GM18499 (cell line): ENCODE measurements around the gene REPIN1.

Experiments used
- ATAC-seq: cut with Tn5 transposase; IDR thresholded peaks from one replicate; pipeline ENCODE4 v1.9.1; 2021; ENCODE audit warnings: moderate number of reproducible peaks; ENCODE audit not compliant: insufficient read depth, unreplicated experiment

The REPIN1 gene

DNA sequence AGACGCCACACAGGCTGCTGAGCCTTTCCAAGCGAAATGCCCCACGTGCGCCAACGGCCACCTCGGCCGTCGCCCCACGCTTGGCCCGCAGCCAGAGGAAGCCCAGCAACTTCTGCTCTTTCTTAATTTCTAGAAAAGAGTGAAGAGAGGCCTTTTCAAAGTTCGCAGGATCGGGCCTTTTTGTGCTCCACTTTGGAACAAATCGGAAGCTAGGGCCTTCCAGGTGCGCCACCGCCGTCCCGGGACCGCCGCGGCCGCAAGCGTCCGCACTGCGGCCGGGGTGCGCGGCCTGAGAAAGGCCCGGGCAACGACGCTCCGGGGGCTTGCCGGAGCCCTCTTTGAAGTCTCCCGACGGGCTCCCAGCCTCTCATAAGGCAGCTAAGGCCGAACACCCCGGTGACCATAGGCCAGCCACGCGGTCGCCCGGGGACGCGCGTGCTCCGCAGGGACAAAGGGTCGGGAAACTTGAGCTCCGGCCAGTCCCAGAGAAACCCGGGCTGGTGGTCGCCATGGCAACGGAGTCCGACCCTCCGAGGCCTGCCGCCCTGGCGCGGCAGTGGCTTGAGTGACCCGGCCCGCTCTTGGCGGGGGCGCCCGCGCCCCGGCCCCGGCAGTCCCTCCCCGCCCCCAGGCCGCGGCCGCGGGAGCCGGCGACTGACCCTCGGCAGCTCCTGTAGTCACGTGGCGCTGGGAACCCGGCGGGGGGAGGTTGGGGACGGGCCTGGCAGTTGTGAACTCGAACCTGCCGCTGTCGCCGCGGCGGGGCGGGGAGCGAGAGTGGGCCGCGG is at the start of gene REPIN1:
REPIN1 (plus strand) TSS at position 727 of the 788 bp plus-strand sequence. CDS start 890 bp downstream, outside the sequence.
- no peak for ATAC-seq

DNA sequence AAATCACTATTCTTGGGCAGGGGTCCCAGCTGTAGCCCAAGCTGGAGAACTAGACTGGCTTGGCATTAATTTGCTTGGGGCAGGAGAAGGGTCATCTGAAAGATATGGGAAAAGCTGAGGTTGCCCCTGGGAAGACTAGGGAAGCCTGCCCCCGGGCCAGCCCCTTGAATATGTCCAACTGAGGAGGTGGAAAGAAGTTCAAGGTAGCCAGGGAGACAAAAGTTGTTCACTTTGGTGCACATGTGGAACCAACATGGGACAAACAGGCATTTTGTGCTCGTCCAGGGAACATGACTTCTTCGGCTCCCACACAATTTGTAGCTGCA is 46.9 kb upstream of the REPIN1 start:
- ATAC-seq, result no peak

DNA sequence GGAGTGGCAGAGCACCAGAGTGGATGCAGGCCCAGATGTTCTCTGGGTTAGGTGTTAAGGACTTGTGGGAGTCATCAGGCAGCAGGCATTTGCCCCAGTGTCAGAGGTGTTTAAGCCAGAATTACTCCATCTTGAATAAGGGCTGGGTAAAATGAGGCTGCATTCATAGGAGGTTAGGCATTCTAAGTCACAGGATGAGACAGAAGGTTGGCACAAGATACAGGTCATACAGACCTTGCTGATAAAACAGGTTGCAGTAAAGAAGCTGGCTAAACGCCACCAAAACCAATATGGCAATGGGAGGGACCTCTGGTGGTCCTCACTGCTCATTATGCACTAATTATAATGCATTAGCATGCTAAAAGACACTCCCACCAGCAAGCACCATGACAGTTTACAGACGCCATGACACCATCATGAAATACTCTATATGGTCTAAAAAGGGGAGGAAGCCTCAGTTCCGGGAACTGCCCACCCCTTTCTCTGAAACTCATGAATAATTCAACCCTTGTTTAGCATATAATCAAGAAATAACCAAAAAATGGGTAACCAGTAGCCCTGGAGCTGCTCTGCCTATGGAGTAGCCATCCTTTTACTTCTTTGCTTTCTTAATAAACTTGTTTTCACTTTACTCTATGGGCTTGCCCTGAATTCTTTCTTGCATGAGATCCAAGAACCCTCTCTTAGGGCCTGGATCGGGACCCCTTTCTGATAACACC is 46.3 kb upstream of the REPIN1 start:
- no peak for ATAC-seq

DNA sequence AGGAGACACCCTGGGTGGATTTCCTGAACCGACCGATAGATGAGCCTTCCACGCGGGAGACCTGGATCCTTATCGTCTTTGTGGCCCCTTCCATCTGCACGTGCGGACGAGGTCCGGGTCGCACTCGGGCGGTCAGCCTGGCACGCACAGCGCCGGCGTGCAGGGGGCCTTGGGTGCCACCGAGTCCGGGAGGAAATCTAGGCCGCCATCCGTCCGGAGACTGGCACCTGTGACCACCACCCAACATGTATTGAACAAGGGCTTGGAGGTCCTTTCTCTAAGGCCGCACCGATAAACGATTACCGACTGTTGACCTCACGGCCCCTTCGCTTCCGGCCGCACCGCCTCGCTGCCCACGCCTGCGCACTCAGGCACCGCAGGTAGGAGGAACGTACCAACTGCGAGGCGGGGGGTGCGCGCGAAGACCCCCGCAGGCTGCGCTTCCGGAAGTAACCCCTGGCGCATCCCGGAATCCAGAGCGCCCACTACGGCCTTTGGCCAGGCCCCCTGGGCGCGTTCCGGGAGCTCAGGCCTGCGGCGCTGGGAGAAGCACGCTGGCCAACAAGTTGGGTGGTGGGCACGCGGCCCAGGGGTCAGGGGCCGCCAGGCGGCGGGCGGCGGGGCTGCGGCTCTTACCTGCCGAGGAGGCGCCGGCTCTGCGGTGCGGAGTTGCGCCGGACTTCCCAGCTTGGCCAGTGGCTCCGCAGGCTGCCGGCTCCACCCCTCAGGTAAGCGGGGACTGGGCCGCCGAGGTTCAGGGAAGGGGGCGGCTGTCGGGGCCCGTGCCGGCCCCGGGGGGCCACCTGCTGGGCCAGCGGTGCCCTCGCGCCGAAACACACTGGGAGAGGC is 45.6 kb upstream of the REPIN1 start, which contains the start of the genes ACTR3C and LRRC61:
ACTR3C (minus strand) TSS at position 713 of the 849 bp plus-strand sequence. CDS start 28,249 bp downstream, outside the sequence.
LRRC61 (plus strand) TSS at position 523 of the 849 bp plus-strand sequence. CDS start 13,507 bp downstream, outside the sequence.
- ATAC-seq, result no peak

DNA sequence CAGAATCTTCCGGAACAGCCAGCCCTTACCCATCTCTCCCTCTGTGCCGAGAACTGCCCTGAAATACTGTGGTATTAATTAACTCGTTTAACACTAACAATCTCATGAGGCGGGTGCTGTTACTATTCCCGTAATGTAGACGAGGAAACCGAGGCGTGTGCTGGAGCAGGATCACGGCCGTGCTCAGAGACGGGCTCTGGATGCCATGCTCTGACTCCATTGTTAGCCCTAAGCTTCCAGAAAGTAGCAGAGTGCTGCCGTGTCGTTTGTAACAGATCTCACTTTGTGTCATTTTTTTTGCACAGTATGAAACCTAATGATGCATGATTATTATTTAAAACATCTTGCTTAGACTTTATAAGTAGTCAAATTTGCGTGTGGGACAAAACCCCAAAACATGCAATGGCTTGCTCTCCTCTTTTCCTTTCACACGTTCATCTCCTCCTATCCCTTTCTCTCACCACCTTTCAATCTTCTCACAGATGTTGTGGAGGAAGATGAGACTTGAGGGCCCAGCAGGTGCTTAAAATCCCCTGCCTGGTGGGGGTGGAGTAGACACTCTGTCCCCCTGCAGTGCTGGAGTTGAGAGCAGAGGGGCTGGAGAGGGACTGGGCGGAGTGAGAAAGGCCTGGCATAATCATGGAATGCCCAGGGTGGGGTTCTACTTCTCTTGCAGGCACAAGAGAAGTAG is 44.8 kb upstream of the REPIN1 start:
- ATAC-seq, result no peak

DNA sequence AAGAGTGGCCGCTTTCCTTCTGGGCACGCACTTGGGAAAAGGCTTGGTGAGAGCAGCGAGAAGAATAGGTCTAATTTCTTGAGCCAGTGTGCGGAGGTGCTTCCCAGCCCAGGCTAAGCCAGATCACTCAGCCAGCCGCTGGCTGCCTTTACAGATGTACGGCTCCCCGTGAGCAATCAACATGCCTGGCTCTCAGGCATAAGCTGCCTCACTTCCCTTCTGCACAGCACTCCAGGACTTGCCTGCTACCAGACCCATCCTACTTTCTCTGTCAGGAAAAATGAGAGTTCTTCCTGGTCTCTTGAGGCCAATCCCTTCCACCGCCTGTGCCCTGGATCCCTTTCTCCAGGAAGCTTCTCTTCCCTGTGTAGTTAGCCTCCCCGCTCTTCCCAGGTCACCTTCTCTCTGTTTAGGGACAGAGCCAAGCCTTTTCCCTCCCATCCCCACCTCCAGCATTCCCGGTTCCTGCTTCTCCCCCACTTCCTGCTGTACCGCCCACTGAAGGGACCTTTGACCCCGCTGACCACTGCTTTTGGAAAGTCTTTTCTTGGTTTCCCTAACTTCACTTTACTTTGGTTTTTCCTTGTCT is 44.2 kb upstream of the REPIN1 start:
- no peak for ATAC-seq

DNA sequence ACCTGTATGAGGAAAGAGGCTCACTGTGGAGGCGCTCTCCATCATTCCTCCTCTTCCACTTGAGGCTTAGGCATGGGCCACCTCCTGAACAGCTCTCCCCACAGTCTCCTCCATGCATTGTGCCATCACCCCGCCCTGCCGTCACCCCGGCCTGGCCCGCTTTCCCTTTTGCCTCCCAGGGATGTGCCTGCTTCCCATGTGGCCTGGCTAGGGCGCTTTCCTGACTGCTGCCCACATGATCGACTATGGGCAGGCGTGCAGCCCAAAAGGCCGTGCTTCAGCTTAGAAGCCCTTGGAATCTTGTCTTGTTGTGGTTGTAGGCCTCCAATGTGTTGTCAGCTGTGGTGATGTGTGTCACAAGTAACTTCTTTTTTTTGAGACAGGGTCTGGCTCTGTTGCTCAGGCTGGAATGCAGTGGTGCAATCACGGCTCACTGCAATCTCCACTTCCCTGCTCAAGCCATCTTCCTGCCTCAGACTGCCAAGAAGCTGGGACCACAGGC is 43.5 kb upstream of the REPIN1 start:
- ATAC-seq, result no peak

DNA sequence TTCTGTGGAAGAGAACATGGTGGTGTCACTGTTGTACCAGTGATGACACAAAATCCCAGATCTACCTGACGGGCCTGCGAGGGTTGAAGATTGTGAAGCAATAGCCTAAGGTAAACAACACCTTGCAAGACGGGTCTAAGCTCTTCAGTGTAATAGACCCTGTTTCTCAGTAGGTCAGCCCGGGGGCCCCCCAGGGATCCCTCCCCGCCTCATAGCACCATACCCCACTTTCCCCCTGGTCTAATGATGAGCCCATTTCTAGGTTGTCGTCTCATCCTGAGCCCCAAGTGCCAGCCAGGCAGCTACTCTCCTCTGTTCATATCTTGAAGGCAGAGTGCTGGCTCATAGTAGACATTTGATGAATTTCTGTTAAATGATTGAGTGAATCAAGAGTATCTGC is 42.7 kb upstream of the REPIN1 start:
- ATAC-seq, result no peak

DNA sequence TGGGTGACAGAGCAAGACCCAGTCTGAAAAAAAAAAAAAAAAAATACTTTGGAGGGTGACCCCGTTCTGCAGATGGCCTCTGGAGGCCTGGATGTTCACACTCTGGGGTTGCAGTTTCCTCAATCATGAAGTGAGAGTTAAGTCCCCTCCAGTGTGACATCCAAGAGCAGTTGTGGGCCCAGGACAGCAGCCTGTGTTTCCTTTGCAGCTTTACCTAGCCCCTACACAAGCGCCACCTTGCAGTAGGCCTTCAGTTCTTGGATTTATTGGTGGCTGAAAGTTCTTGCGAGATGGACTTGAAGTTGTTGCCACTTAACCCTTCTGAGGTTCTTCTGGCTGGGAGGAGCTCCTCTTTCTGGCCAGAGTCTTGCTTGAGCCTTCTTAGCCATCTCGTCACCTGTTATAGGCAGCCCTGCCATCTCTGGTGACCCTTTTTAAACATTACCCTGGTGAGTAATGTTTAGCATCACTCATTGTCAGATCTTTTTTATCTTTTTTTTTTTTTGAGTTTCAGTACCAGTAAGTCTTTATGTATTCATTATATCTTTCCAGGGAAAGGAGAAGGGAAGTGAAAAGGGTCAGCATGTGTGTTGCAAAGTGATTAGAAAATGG is 41.9 kb upstream of the REPIN1 start:
- ATAC-seq, result no peak

DNA sequence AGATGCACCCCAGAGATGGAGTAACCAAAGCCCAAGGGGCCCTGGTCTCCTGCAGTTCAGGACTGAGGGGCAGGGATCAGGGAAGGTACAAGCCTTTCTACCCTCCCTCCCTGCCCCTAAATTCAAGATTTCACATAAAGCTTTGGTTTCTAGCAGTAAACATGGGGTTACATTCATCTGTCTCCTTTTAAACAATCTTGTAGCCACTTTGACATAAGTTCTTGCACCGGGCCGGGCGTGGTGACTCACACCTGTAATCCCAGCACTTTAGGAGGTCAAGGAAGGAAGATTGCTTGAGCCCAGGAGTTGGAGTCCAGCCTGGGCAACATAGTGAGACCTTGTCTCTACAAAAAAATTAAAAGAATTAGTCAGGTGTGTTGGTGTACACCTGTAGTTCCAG is 41.3 kb upstream of the REPIN1 start:
- ATAC-seq, result no peak

DNA sequence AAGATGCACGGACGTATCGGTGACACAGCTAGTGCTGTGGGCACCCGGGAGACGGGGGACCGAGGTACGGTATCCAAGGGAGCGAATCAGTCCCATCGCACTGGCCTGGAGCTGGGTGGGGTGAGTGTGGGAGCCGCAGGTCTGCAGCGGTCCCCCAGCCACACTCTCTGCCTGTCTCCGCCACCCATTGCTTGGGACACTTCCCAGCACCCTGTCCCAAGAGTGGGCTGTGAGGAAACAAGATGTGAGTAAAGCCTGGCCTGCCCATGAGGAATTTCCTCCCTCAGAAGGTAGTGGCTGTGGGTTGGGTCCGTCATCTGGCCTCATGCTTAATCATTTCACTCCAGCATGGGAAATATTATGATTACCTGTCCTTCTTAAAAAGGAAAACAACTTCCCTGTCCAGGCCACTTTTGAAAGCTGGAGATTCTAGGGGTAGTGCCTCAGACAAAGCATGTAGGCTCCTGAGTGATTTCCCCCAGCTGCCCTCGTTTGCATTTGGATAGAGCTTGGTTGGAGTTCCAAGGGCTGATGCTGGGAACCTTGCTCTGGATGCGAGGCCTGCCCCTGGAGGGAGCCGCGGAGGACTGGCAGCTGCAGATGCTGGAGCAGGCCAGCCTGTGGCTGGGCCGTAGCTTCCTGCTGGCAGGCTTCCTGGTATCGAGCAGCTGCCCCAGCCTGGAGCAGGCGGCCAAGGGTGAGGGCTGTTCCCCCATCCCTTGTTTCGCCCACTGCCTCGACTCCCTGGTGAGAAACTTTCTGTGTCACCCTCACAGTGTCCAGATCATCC is 39.1 kb upstream of the REPIN1 start:
- no peak for ATAC-seq

DNA sequence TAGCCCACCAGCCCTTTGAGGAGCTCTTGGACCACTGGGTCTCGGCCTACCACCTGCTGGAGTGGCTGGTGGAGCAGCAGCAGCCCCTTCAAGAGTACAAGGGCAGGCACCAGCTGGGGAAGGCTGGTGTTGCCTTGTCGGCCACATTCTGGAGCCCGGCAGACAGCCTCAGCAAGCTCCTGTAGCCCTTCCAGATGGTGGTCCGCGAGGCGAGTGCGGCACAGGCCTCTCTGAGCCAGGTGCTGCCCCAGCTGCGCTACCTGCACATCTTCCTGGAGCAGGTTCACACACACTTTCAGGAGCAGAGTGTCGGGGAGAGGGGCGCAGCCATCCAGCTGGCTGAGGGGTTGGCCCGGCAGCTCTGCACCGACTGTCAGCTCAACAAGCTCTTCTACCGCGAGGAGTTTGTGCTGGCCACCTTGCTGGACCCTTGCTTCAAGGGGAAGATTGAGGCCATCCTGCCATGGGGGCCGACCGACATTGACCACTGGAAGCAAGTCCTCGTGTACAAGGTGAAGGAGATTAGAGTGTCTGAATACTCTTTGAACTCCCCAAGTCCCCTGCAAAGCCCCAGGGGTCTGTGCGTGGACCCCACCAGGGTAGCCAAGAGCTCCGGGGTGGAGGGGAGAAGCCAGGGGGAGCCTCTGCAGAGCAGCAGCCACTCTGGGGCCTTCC is 38.3 kb upstream of the REPIN1 start:
- no peak for ATAC-seq

DNA sequence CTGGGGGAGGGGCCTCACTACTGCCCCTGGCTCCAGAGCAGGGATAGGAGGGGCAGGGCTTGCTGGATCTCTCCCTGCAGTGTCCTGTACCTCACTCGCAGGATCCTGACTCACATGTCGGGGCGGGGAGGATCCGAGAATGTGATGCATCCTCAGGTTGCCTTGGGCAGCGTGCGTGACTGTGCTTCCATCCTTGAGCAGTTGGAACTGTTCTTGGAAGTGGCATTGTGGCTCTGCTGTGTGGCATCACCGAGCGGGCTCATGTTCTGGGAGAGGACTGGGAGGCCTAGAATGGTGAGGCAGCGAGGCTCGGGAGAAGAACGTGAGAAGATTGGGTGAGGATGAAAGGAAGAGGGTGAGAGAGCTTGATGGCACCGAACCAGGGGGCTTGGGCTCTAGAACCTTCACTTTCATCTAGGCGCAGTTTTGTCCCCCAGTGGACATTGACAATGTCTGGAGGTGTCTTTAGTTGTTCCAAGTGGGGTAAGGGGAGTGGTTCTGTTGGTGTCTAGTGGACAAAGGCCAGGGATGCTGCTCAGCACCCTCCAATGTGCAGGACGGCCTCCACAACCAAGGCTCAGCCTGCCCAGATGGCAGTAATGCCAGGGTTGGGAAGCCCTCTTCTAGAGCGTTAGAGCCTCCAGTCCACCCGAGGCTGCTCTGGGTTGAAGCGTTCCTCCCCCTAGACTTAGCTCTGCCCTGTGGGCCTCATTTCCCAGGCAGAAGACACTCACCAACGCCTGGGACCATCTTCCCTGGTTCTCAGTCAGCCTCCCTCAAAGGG is 35.6 kb upstream of the REPIN1 start:
- ATAC-seq, result no peak

DNA sequence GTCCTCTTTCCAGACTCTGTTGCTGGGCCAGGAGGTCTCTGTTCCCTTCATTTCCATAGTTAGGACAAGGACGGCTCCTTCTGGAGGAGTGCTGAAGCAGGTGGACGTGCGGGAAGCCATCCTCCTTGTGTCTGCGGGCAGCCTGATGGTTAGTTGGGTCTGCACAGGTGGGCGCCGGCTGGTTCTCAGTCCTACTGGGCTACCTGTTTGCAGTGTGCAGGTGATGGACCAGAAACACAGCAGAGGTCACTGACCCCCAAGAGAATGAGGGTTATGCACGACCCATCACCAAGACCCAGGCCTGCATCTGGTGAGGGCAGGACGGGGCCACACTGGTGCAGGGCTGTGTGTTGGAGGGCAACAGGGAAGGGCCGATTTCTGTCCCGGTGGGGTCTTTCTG is 35.0 kb upstream of the REPIN1 start:
- ATAC-seq, result no peak

DNA sequence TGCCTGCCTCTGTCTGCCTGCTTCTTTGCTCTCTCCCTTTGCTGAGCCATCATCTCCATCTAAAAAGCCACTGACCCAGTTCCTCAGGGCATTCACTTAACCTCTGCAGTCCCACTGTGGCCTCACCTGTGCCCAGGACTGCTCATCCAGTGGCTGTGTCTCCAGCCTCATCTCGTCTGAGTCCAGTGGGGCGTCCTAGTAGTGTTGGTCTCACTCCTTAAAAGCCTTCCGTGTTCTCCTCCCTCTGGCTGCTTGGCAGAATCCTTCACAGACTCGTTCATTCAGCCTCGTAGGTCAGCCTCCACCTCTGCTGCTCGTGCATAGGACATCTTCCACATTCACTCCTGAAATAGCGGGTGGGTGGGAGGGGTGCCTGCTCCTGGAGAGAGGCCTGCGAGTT is 34.5 kb upstream of the REPIN1 start:
- no peak for ATAC-seq

DNA sequence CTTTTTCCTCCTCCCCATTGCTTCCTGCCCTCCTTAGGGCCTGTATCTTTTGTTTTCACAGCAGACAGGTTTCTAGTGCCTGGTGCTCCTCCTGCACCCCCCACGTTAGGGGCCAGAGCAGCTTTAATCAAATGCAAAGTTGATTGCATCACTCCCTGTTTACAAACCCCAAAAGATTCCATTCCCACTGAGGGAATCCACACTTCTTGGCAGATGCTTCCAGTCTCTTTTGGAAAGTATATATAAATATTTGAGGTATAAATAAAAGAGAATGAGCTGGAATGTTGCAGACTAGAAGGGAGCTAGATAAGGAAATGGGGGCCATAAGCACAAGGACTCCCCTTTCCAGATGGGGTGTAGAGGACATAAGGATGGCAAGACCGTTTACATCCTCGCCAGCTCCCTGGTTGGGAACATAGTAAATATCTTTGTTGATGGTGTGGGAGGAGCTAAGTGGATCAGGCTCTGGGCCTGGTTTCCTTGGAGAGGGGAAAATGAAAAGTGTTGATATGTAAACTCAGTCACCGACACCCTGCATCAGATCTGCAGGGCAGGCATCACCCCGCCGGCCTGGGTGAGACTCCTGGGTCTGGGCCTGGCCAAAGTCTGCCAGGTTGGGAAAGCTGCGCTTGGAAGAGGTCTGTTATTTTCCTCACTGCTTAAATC is 33.4 kb upstream of the REPIN1 start:
- no peak for ATAC-seq

DNA sequence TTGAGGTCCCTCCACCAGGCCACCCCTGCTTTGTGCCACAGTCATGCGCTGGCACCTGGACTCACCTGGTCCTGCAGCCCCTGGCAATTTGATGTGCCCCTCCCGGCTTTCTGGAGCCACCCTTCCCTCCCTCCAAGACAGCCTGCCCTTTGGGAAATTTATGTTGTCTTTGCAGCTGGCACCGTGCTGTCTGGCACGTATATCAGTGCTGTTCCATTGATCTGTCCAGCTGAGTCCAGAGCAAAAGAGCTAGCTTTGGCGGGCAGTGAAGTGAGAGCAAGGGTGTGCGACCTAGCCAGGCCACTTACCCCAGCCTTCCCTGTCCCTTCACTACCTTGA is 32.9 kb upstream of the REPIN1 start:
- ATAC-seq, result no peak
